ENCODE data around the gene CLDN14. TPM values are rescaled to one million over a fixed set of nuclear protein-coding genes. Genes with fewer than 3 reads are reported as not detected.

Gene CLDN14
- total RNA-seq, 1 experiment from 2014 or later: not detected

GRCh38 chr21:36436829-36437744, 42.8 kb downstream of the CLDN14 start:
- no peak overlapping the region for H3K27ac ChIP-seq (ENCODE audit: low read length)

More at GRCh38 chr21:36436829-36437744, 42.8 kb downstream of the CLDN14 start:
- H3K4me1 ChIP-seq (ENCODE audit: control insufficient read depth, insufficient read depth, low read length): 0 out of 2 replicates have a peak, but pooled peaks cover 3% of the 10 kb centered on the region
- no peaks in the 10 kb centered on the region for H3K9me3 ChIP-seq (ENCODE audit: control insufficient read depth, insufficient read depth, low read depth, low read length)
- no peaks in the 10 kb centered on the region for H3K36me3 ChIP-seq (ENCODE audit: control insufficient read depth, insufficient read depth, low read length)
- intact Hi-C loops (cut with micrococcal nuclease; ENCODE audit: unreplicated experiment) (no loop called here), in situ Hi-C loops (cut with HindIII; ENCODE audit: low pct_unique_long_range_greater_than_20kb, low sequenced_read_pairs) (no loop called here)
- POLR2A ChIA-PET: interaction anchor here (0.6 kb wide), 1 partner anchor 30 kb away, joined by 5 read pairs; no protein-coding TSS in a partner anchor
- DNase-seq (ENCODE audit: low read depth, low spot score) (no peak), ATAC-seq (no peak)
- no TSS peak for BruUV-seq (replicated peaks)
- no peak overlapping the region for H3K4me3 ChIP-seq (ENCODE audit: low read depth in 2 of 2, low read length in 2 of 2)
- TF ChIP-seq REST (IDR thresholded peaks at IDR 0.05; ENCODE audit: insufficient read depth in 1 of 2, low read depth in 2 of 2, low read length in 1 of 2): no peak
- no peak for TF ChIP-seq SIN3A (IDR thresholded peaks at IDR 0.05; ENCODE audit: borderline replicate concordance, insufficient read depth, low read depth, low read length)
- TF ChIP-seq POLR2AphosphoS5 (IDR thresholded peaks at IDR 0.05; ENCODE audit: low read depth, low read length): no peak
- TF ChIP-seq TCF7L2 (IDR thresholded peaks at IDR 0.05; ENCODE audit: low read depth, low read length): no peak
- TF ChIP-seq CTCF (IDR thresholded peaks at IDR 0.05): no peak
- no peaks in the 10 kb centered on the region for H3K27me3 ChIP-seq (ENCODE audit: control insufficient read depth, insufficient read depth, low read length)
- CTCF ChIA-PET: interaction anchor here (0.7 kb wide), 1 partner anchor 69 kb away, joined by 5 read pairs; no protein-coding TSS in a partner anchor
